ENCODE data around the gene IMPDH1.

DNA sequence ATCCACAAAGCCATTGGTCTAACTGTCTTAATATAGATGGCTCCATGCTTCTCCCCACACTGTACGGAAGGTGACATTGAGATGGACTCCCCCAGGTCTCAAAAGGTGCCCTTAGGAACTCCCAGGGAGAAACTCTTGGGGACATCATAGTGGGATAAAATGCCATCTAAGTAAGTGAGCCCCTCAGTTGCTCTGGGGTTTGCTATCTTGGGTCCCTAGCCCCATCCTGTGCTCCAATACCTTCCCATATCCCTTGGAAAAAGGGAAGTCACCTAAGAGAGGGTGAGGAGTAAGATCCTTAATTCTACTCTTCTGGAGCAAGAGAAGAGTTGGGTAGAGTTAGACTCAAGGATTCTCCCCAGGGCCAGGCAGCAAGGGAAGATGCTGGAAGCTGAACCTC, 56.2 kb downstream of the IMPDH1 start:
- TF ChIP-seq, protein P1, sequence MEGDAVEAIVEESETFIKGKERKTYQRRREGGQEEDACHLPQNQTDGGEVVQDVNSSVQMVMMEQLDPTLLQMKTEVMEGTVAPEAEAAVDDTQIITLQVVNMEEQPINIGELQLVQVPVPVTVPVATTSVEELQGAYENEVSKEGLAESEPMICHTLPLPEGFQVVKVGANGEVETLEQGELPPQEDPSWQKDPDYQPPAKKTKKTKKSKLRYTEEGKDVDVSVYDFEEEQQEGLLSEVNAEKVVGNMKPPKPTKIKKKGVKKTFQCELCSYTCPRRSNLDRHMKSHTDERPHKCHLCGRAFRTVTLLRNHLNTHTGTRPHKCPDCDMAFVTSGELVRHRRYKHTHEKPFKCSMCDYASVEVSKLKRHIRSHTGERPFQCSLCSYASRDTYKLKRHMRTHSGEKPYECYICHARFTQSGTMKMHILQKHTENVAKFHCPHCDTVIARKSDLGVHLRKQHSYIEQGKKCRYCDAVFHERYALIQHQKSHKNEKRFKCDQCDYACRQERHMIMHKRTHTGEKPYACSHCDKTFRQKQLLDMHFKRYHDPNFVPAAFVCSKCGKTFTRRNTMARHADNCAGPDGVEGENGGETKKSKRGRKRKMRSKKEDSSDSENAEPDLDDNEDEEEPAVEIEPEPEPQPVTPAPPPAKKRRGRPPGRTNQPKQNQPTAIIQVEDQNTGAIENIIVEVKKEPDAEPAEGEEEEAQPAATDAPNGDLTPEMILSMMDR (IDR thresholded peaks at IDR 0.05): no peak
- no peak for TF ChIP-seq POLR2A (IDR thresholded peaks at IDR 0.05)

Data from testis (tissue), 2 donors.